GM18907 (cell line): ENCODE data around the gene PSMG3.
"Not testable (repeated sequence)": the region's sequence is repeated elsewhere in the genome, so short reads cannot be mapped to it uniquely, and the experiment has no call there.

ENCODE experiments used
- ATAC-seq: cut with Tn5 transposase; IDR thresholded peaks from one replicate; pipeline ENCODE4 v1.9.1; 2021; ENCODE audit warnings: mild to moderate bottlenecking, moderate library complexity; ENCODE audit not compliant: unreplicated experiment

PSMG3 gene

GRCh38 chr7:1536455-1536742 lies 33.4 kb downstream of the PSMG3 start:
- ATAC-seq: no peak

- ATAC-seq: no peak
These were observed 34.0 kb downstream of the PSMG3 start for GRCh38 chr7:1535701-1536454.

GRCh38 chr7:1535100-1535458 lies 34.8 kb downstream of the PSMG3 start:
- ATAC-seq: no peak

- ATAC-seq: no peak
These were observed 35.3 kb downstream of the PSMG3 start for GRCh38 chr7:1534330-1535099.

- no peak for ATAC-seq
These were observed 36.1 kb downstream of the PSMG3 start for GRCh38 chr7:1533547-1534329.

GRCh38 chr7:1533255-1533546 lies 36.6 kb downstream of the PSMG3 start:
- ATAC-seq: no peak

- ATAC-seq: no peak
These were observed 37.2 kb downstream of the PSMG3 start for GRCh38 chr7:1532456-1533254.

- ATAC-seq: no peak
These were observed 37.8 kb downstream of the PSMG3 start for GRCh38 chr7:1531979-1532455.

GRCh38 chr7:1531263-1531978 lies 38.4 kb downstream of the PSMG3 start:
- ATAC-seq: peak; percentile 12

- ATAC-seq: peak; percentile 9
These were observed 38.9 kb downstream of the PSMG3 start for GRCh38 chr7:1530946-1531262.

GRCh38 chr7:1529383-1530116 lies 40.3 kb downstream of the PSMG3 start:
- ATAC-seq: no peak

- no peak for ATAC-seq
These were observed 43.5 kb downstream of the PSMG3 start for GRCh38 chr7:1526271-1526754.

GRCh38 chr7:1525409-1525808 lies 44.4 kb downstream of the PSMG3 start:
- ATAC-seq: no peak

- ATAC-seq: no peak
These were observed 46.0 kb downstream of the PSMG3 start for GRCh38 chr7:1523844-1524243.

GRCh38 chr7:1523208-1523607 lies 46.6 kb downstream of the PSMG3 start:
- ATAC-seq: no peak

- ATAC-seq: no peak
These were observed 48.4 kb downstream of the PSMG3 start for GRCh38 chr7:1521456-1521855.

GRCh38 chr7:1520539-1521234 lies 49.1 kb downstream of the PSMG3 start:
- ATAC-seq: no peak

GRCh38 chr7:1519322-1519922 lies 50.4 kb downstream of the PSMG3 start:
- ATAC-seq: not testable (repeated sequence)
